ENCODE measurements around the gene RAB7A. TPM values are rescaled to one million over a fixed set of nuclear protein-coding genes. Genes with fewer than 3 reads are reported as not detected.

The RAB7A gene
- total and polyA plus RNA-seq, 10 of the 15 experiments (the other 5 are each of a cell fraction or from before 2014, with no cell fraction given): 40.3 to 212 (median 160) TPM

- POLR2A ChIA-PET: interaction anchor here (1.2 to 2.5 kb wide), 4 partner anchors 10 to 119 kb away, joined by 4 to 12 read pairs (median 6); no protein-coding TSS in a partner anchor
Measured at GRCh38 chr3:128799653-128800052, 73.7 kb downstream of the RAB7A start.

More at GRCh38 chr3:128799653-128800052, 73.7 kb downstream of the RAB7A start:
- TF ChIP-seq ETV6 (conservative IDR thresholded peaks at IDR 0.05 in 1 of 2, IDR thresholded peaks at IDR 0.05 in 1 of 2; ENCODE audit: borderline replicate concordance in 1 of 2, low read depth in 1 of 2) (peak in 1 of 2 experiments; percentile 10; a peak in 1 of 4 replicates), FOXM1 (IDR thresholded peaks at IDR 0.05; ENCODE audit: low read depth, low read length) (peak; percentile 26; the same call in 1 of the 2 replicates), RBBP5 (conservative IDR thresholded peaks at IDR 0.05) (no peak), YY1 (IDR thresholded peaks at IDR 0.05; ENCODE audit: low read depth, low read length) (no peak), NFIC (IDR thresholded peaks at IDR 0.05; ENCODE audit: low read depth, low read length) (peak; percentile 87), IKZF2 (IDR thresholded peaks at IDR 0.05) (peak; percentile 38 to 47; a peak in 2 of 4 replicates), MEF2A (IDR thresholded peaks at IDR 0.05; ENCODE audit: insufficient read depth, low read depth, low read length) (0 out of 2 replicates have a peak, but pooled peaks have one; percentile 39), FOXK2 (IDR thresholded peaks at IDR 0.05) (no peak), EED (IDR thresholded peaks at IDR 0.05; ENCODE audit: low read depth) (peak; percentile 55), SRF (IDR thresholded peaks at IDR 0.05; ENCODE audit: low read depth in 2 of 2, low read length in 2 of 2) (no peak), RUNX3 (IDR thresholded peaks at IDR 0.05; ENCODE audit: low read length) (peak; percentile 90)
- ChIA-PET RAD21 (ENCODE audit: unreplicated experiment) (interaction anchor here (1.0 to 9.4 kb wide), 3 partner anchors 119 to 322 kb away, joined by 3 to 112 read pairs (median 5); partner anchors contain the start of gene RAB43), CTCF (interaction anchor here (0.9 to 8.1 kb wide), 6 partner anchors 10 to 182 kb away, joined by 3 to 244 read pairs (median 8); no protein-coding TSS in a partner anchor), SMC1A (ENCODE audit: uncharacterized antibody, unreplicated experiment) (interaction anchor here (0.8 to 4.1 kb wide), 8 partner anchors 8 to 182 kb away, joined by 3 to 23 read pairs (median 3); no protein-coding TSS in a partner anchor)
- Histone ChIP-seq H2AFZ (ENCODE audit: control insufficient read depth, low read depth, low read length) (no peak overlapping the region), H3K4me1 (ENCODE audit: control insufficient read depth, insufficient read depth, low read length) (peaks cover 17% of the 10 kb centered on the region), H3K4me3 (no peak overlapping the region), H4K20me1 (ENCODE audit: control insufficient read depth, insufficient read depth) (no peaks in the 10 kb centered on the region), H3K4me2 (ENCODE audit: control insufficient read depth, insufficient read depth) (peak overlapping the region; percentile 31), H3K79me2 (ENCODE audit: control insufficient read depth, insufficient read depth, low read length) (peaks cover 8% of the 10 kb centered on the region), H3K27ac (ENCODE audit: control insufficient read depth, insufficient read depth) (peak overlapping the region; percentile 35; the same call in 1 of the 2 replicates), H3K9ac (ENCODE audit: control insufficient read depth, insufficient read depth, low read length) (no peak overlapping the region), H3K9me3 (replicated peaks; ENCODE audit: control insufficient read depth, insufficient read depth, low read length) (no peaks in the 10 kb centered on the region), H3K36me3 (ENCODE audit: control insufficient read depth in 2 of 2, insufficient read depth in 2 of 2, low read length in 1 of 2) (peaks cover 19 to 29% of the 10 kb centered on the region in 2 experiments), H3K27me3 (replicated peaks in 1 of 2; ENCODE audit: control insufficient read depth in 2 of 2, insufficient read depth in 2 of 2, low read length in 1 of 2) (no peaks in the 10 kb centered on the region)
- intact Hi-C loops (cut with micrococcal nuclease; ENCODE audit: unreplicated experiment) (no loop called here), in situ Hi-C loops (cut with MboI) (no loop called here)
- BruUV-seq (replicated peaks): no TSS peak
- FAIRE-seq (no peak), ATAC-seq (no peak), DNase-seq (ENCODE audit: low read depth, low spot score) (no peak)
- WGBS (ENCODE audit: insufficient coverage, insufficient replicate concordance, low lambda C conversion rate, missing lambda C conversion rate): 0% methylated on average over 1 of the region's 1 CpG

All from GM12878 (cell line).